Measurements from ENCODE around the gene NUP188.

NUP188 gene

DNA sequence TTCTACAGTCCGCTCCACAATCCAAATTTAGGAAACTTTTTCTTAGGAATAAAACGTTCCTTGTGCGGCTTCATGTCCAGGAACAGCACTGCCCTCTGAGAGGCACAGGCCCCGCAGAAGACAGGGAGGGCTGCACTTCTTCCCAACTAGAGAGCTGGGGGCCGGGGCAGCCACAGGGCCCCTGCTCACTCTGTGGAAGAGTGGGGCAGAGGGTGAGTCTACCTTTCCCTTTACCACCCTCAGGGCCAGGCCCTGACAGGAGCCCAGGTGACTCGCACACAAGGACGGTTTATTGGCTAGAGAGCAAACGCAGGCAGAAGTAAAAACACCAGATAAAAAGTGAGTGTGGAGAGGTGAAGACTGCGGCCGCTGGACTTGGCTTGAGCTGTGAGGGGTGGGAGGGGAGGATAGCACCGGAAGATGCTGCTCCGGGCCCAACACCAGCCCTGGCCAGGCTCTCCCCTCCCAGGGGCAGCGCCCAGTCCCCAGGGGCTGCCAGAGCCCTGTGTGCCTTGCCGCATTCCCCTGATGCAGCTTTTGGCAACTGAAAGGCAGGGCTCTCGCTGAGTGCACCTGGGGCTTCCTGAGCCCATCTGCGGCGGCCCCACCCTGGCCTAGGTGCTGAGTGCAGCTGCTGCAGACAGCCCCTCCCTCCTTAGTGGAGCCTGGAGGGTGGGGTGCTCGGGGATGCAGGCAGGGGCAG, 60.4 kb downstream of the NUP188 start:
- DNase-seq (ENCODE audit: low read depth) = no peak

DNA sequence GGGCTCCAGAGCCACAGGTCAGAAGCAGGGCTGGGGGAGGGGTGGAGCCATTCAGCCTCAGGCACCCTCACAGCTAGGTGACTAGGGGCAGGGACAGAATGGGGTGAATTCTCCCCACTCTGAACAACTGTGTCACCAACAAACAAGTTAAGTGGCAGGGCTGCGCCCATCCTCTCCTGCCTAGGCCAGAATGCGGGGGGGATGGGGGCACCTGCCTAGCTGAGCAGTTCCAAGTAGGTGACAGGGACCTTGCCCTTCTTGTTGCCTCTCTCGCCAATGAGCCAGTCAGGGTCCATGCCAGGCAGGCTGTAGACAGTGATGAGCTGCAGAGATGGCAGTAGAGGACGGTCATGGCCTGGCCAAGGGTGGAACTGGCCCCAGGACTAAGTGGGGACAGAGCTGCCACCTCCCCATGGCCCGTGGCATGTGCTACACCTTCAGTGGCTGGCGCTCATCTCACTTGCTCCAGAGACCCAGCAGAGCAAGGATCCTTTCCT, 61.0 kb downstream of the NUP188 start:
- no peak for DNase-seq (ENCODE audit: low read depth)

DNA sequence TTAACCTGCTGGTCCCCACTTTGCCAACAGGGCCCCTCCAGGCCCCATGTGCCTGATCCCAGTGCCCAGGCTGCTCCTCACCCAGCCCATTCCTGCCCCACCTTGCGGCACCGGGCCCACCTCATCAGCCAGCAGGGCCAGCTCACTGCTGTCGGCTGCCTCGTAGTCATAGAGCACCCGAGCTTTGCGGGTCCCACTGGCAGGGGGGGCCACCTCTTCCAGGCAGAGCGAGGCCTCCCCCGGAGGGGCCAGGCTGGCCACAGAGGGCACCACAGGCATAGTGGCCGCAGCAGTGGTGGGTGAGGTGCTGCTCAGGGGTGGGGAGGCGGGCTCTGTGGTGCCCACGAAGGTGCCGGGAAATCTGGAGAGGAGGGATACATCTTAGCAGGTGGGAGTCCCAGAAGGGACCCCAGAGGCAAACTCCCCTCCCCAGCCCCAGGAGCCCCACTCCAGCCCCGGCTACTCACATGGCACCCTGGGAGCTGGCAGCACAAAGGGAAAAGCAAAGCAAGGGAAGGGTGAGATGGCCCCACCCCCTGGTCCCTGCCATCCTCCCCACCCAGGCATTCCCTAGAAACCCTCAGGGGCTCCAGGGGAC, 61.6 kb downstream of the NUP188 start:
- no peak for DNase-seq (ENCODE audit: low read depth)

DNA sequence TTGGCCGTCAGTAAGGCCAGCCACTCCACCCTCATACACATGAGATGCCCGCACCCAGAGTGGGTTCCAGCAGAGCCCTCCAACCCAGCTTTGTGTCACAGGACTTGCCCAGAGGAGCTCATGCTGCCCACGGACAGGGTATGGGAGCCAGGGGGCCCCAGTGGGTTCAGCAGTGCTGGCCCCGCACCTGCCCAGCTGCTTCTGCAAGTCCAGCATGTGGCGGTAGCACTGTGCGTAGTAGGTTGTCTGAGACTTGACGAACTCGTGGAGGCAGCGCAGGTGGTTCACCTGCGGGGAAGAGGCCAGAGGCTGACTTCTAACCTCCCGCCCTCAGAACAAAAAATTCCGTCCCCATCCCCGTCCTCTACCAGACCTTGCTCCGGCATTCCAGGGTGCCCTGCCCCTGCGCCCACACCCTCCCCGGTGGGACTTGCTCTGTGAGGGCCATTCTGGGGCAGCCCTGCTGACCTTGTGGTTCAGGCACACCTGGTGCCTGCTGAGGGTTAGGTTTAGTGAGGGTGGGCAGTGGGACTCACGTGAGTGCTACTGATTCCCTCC, 62.2 kb downstream of the NUP188 start:
- no peak for DNase-seq (ENCODE audit: low read depth)

DNA sequence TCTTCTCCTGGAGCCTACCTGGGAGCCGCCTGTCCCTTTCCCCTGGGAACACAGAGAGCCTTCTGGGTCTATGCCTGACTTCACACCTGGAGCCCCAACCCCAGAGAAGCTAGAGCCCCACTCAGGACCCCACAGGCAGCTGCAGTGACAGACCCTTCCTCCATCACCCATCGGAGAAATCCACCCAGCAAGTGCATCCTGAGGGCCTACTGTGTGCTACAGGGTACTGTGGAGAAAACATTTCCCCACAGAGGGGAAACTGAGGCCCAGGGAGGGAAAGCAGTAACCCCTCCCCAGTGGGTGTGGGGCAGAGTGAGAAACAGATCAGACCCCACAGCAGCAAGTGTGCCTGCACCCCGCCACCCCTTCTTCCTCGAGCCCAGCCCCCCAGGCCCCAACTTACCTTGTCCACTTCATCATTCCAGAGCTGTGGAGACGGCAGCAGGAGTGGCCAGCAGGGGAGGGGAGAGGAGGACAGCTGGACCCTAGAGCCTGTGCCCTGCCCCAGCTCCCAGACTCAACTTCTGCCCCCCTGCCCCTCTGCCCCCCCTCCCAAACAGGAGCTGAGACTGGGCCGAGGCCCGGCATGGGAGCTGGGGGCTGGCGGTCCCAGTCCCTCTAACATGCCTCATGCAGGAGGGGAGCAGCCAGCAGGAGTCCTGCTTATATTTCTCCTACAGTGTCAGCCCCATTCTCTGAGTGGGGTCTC, 62.9 kb downstream of the NUP188 start:
- DNase-seq (ENCODE audit: low read depth) = no peak

DNA sequence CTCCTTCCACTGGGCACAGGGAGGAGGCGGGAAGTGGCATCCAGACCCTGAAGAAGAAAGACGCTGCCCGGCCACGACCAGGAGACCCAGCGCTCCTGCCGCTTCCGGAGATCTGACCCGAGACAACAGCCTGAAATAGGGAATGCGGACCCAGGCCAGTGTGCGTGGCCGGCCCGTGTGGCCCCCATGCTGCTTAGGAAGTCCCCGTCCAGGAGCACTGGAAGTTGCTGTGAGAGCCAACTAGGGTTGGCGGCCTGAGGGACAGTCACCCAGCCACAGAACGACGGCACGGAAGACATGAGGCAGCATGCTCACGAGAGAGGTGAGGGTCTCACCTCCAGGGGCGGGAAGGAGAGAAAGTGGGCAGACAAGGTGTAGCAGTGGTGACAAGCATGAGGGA, 63.7 kb downstream of the NUP188 start:
- no peak for DNase-seq (ENCODE audit: low read depth)

DNA sequence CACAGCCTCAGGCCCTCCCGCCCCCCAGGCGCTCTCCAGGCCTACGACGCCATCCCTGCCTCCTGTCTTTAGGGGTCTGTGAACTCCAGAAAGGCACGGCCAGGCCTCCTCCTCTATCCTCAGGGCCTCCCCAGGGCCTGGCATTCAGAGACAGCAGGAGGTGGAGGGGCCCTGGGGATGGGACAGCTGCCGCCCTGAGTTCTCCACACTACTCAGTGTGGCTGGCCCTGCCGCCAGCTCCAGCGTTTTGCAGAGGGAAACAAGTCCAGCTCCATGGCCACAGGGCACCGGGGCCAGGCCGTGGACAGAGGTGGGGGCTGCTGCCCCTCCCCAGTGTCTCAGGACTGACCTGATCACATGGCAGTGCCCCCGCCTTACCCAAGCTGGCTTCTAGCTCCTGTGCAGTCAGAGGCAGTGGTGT, 64.3 kb downstream of the NUP188 start:
- DNase-seq (ENCODE audit: low read depth) = no peak

DNA sequence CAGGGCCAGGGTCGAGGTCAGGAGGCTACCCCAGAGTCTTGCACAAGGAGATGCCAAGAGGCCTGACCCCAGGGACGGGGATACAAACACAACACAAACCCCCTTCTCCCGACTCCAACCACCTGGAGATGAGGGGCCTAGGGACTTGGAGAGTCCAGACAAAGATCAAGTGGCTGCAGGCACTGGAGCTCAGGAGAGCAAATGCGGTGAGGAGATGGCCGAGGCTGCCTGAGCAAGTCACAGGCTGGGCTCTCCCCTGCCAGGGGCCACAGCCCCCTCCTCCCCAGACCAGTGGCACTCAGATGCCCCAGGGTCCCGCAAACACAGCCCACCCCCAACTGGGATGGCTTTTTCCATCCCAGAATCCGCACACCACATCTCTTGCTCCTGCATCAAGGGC, 64.8 kb downstream of the NUP188 start:
- no peak for DNase-seq (ENCODE audit: low read depth)

DNA sequence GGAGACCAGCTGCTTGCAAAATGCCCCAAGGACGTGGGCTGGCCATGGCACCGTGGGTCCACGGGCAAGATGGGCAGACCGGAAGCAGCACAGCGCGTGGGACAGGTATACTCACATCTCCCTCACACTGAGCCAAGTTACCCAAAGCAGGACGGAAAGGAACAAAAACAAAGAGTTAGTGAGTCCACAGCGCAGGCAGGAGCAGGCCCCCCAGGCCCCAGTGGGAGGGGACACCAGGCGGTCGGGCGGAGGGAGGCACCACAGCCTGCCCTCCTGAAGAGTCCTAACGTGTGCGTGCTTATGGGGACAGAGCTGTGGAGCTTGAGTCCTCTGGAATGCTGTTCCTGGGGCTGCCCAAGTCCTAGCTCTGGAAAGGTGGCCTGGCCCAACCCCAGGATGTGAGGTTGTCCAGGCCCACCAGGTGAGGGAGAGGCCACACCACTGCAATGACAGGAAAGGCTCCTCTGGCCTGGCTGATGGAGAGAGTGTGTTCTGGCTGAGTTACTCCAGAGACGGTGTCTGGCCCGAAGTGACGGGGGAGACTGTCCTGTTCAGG, 65.5 kb downstream of the NUP188 start:
- DNase-seq (ENCODE audit: low read depth) = no peak

DNA sequence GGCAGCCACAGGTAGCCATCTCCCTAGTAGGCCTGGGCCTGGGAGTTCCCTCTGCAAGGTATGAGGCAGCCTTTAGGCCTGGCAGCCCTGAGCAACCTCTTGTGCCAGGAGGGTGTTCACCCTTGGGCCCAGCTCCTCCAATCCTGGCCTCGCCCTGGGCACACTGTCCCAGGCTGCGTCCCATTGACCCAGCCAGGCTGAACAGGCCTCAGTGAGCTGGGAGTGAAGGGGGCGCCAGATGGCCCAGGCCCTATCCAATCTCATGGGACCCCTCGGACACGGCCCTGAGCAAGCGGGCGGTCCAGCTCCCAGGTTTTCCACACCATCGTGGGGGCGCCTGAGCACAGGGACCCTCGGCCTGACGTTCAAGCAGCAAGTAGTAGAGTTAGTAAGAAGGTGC, 66.2 kb downstream of the NUP188 start:
- no peak for DNase-seq (ENCODE audit: low read depth)

DNA sequence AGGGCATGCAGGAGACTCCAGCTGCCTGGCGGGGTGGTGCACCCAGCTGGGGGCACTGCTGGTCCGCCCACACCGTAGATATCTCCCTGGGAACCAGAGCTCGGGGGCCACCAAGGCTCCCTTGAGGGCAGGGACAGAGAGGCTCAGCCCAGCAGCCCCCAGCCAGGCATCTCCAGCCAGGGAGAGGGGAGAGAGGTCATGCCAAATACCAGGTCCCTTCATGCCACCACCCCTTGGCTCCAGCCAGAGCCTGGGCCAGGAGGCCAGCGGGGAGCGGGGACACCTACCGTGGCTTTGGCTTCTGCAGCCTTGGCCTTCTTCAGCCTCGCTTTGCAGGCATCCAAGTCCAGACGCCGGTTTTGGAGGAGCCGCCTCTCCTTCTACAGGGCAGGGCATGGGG, 66.6 kb downstream of the NUP188 start:
- no peak for DNase-seq (ENCODE audit: low read depth)

DNA sequence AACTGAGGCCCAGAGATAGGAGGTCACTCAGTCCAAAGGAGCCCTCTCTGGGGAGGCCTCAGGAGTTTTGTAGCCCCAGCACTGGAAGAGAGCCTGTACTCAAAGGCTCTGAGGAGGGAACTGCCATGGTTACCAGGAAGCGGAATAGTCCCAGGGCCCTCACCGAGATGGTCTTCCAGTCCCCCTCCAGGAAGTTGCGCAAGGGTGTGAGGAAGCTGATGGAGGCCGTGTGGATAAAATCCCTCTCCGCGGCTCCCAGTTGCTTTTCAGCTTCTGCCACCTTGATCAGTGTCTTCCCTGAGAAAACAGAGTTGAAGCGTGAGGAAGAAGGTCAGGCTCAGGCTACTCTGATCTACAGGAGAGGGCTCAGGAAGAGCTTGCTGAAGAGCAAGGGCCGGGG, 67.1 kb downstream of the NUP188 start:
- no peak for DNase-seq (ENCODE audit: low read depth)

DNA sequence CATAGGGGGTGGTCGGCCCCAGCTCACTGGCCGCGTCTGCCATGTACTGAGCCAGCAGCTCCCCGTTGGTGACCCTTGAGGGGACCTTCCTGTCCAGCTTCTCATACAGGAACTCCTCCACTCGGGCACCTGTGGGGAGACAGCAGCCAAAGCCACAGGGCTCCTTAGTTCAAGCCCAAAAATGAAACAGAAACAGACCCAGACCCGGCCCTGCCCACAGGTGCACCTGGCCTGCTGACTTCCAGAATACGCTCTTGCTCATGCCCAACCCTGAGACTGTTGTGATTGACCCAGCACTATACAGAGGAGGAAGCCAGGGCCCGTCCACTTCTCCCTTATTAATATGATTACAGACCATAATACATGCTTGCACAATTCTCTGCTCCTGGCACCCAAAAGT, 73.6 kb downstream of the NUP188 start:
- no peak for DNase-seq (ENCODE audit: low read depth)

DNA sequence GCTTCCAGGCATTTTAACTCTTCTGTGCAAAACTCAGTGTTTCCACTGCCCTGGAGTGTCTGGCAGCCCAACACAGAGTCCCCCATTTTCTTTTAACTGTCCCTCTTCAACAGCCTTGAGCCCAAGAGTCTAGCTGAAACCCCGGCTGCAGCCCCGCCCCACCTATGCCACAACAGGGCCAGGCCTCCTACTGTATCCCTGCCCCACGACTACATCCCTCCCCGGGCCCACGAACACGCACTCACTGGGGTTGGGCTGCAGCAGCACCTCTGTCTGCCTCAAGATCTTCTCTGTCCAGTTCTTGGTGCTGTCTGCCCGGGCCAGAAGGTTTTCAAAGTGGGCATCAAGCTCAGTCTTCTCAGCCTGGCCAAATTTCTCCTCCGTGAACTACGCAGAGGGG, 74.5 kb downstream of the NUP188 start:
- no peak for DNase-seq (ENCODE audit: low read depth)

DNA sequence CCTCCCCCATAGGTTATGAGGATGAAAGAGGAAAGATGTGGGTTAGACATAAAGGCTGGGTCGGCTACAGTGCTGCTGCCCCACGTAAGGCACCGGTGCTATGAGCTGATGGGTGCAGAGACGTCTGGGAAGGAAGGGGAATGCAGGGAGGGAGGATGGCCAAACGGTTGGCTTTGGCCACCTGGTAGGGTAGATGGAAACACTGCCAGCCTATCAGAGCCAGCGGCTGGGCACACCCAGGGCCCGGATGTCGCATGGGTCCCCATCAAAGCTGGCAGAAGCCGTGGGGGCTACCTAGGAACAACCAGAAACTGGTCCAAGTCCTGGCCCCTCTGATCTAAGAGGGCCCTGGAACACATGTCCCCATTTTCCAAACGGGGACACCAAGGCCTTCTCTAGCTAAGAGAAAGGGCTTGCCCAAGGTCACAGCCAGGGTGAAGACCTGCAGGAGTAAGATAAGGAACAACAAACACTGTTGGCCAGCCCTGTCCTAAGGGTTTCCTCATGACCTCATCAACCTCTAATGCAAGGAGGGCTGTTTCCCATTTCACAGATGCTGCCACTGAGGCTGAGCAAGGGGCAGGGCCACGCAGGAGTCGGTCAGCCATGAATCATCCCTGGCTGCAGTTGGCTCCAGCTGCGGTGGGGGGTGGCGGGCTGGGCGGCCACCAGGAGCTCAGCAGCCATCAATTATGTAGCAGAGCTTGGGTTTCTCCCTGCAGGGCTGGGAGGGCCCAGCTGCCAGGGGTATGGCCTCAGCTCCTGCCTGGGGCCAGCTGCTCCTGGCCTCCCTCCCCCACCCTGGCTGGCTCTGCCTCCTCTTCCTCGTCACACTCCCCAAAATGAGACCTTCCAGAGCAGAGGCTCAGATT, 75.8 kb downstream of the NUP188 start:
- peak; percentile 68 for DNase-seq (ENCODE audit: low read depth)

DNA sequence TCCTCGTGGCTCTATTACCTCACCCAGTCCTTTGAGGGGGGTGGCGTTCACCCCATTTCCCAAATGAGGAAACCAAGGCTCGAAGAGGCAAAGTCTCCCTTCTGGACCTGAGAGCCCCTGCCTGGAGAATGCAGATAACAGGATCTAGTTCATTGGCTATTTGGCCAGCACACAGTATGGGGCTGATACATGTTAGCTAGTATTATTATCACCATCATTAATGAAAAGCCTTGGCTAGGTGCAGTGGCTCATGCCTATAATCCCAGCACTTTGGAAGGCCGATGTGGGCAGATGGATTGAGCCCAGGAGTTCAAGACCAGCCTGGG, 76.4 kb downstream of the NUP188 start:
- no peak for DNase-seq (ENCODE audit: low read depth)

DNA sequence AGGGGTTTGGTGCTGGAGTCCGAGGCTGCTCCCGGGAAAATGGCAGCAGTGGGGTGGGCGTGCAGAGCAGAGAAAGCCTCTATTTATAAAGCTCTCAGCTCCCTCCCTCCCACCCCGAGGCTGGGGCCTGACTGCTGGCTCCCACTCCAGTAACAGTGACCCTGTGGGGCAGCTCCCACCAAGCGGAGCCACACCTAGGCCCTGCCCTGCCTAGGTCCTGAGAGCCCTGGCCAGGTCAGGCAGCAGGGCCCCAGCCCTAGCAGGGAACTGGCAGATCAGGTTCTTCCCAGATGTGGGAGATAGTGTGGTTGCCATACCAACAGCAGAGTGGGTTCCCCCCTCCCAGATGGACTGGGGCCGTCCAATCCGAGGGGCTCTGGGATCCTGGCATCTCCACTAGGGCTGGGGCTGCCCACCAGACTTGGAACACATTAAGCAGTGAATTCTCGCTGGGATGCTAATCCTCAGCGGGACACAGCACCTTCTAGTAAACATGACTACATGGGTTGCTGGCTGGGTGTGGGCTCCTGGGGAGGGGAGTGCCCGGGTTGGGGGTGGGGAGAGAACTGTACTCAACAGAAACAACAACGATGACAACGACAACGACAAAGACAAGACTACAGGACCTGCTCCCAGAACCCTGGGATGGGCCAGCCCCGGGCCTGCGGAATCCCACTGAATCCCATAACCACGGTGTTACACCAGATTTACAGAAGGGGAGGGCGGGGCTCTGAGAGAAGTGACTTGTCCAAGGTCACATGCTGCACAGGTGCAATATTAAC, 79.1 kb downstream of the NUP188 start:
- no peak for DNase-seq (ENCODE audit: low read depth)

DNA sequence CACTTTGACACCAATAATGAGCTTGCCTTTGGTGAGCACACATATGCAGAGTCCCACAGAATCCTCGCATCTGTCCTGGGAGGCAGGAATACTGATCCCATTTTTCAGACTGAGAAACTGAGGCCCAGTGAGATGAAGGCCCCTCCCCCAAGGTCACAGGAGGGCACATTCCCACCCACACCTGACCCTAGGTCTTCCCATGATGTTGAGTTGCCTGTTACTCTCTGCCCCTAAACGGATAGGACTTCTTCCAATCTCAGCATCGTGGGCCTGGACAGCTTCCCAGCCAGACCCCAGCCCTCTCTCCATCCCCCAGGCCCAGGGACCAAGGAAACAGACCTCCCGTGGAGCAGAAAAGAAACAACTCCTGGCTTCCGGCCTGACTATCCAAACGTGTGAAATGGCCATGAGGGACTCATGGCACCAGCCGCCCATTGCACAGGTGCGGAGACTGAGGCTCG, 79.8 kb downstream of the NUP188 start:
- no peak for DNase-seq (ENCODE audit: low read depth)

DNA sequence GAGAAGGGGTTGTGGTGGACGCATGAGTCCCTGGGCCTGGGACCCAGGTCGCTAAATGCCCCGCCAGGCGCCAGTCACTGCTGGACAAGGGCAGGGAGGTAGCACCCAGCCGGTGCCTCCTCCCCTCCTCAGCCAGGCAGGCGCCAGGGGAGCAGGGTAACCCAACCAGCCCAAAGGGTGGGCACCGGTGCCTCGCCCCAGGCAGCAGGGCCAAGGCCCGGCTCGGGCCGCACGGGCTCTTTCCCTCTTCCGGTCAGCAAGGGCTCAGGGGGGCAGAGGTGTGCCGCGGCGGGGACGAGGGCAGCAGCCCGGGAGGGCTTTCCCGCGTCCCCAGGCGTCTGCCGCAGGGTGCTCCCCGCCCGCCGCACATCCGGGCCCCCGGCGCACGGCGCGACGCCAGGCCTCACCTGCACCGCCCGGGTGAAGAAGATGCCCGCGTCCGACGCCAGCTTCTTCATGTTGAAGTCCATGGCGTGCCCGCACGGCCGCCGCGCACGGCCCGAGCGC, 80.2 kb downstream of the NUP188 start:
- no peak for DNase-seq (ENCODE audit: low read depth)

DNA sequence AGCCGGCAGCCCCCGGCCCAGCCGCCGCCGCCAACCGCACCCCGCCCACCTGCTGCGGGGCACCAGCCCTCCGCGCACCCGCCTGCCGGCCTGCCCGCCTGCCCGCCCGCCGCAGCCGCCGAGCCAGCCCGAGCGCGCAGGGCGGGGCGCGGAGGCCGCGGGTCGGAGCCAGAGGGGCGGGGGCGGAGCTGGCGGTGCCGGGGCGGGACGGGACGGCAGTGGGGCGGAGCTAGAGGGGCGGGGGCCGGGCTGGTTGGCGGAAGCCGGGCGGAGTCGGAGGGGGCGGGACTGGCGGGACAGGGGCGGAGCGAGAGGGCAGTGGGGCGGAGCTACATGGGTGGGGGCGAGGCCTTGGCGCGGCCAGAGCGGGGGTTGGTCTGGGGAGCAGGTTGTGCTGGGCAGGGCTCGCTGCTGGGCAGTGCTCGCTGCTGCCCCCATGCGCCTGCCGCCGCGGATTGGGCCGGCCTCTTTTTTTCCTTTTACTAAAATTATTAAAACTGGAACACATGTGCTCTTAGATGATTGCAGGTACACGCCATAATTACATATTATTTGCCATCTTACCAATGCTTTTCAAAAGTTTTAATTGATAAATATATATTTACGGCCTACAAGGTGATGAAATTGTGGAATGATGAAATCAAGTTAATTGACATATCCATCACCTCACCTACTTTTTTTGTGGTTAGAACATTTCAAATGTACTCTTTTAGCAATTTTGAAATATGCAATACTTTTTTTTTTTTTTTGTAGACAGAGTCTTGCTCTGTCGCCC, 80.9 kb downstream of the NUP188 start, which contains the start of gene SH3GLB2:
SH3GLB2 (minus strand) TSS at position 140 of the 775 bp plus-strand sequence. CDS start 177 bp downstream, outside the sequence.
- DNase-seq (ENCODE audit: low read depth) = peak; percentile 77
